Panc1 (cell line): ENCODE results near the gene MAPK1IP1L. TPM values are rescaled to one million over a fixed set of nuclear protein-coding genes. Genes with fewer than 3 reads are reported as not detected.
A peak's percentile ranks its signal among the peaks of the same experiment; 100 is the strongest.

ENCODE experiments used
- ATAC-seq: fragments of 200-7000 bp; cut with Tn5 transposase; 2 replicates; pipeline ENCODE4 v1.9.1; 2020; ENCODE audit warnings: mild to moderate bottlenecking, moderate library complexity
- BruUV-seq: library from RNA; stranded (reverse); fragments of 400-500 nt; replicated peaks from 2 replicates; lab custom pipeline; 2021; lab: Mats Ljungman, UMichigan
- CTCF ChIA-PET: fragments of 300-600 bp; sonication (Branson Sonifier 250); formaldehyde crosslinking; loops from one replicate; lab custom pipeline; 2022; ENCODE audit warnings: antibody characterized with exemption; lab: Charles Lee
- POLR2A ChIA-PET: fragments of 300-600 bp; sonication (Branson Sonifier 250); formaldehyde crosslinking; loops from one replicate; lab custom pipeline; 2022; ENCODE audit warnings: antibody characterized with exemption; lab: Charles Lee
- DNase-seq: peaks from one replicate; pipeline ENCODE4 v3.0.0-alpha.2; 2010; ENCODE audit warnings: low read depth, low spot score
- H3K27ac ChIP-seq: 2 replicates; pipeline ENCODE4 v1.5.1; 2011; ENCODE audit warnings: mild to moderate bottlenecking, low read length, inconsistent platforms
- H3K27me3 ChIP-seq: fragments of 200-500 bp; sonication (Bioruptor generic); 2 replicates; pipeline ENCODE4 v1.6.0; 2014; ENCODE audit warnings: low read length, inconsistent platforms; ENCODE audit not compliant: control insufficient read depth, insufficient read depth
- H3K36me3 ChIP-seq: fragments of 200-500 bp; sonication (Bioruptor generic); 2 replicates; pipeline ENCODE4 v1.5.1; 2014; ENCODE audit warnings: inconsistent platforms, mild to moderate bottlenecking, low read length, moderate library complexity; ENCODE audit not compliant: control insufficient read depth, insufficient read depth
- H3K4me1 ChIP-seq: 2 replicates; pipeline ENCODE4 v1.5.1; 2011; ENCODE audit warnings: inconsistent platforms, mild to moderate bottlenecking, low read length, moderate library complexity; ENCODE audit not compliant: control insufficient read depth, insufficient read depth
- H3K4me3 ChIP-seq, 2 experiments: 2 replicates each; pipeline ENCODE4 v1.5.1; 2011 to 2012; ENCODE audit warnings: low read depth in 2 of 2, low read length in 2 of 2, mild to moderate bottlenecking in 2 of 2, inconsistent platforms in 1 of 2, moderate library complexity in 1 of 2
- H3K9me3 ChIP-seq: fragments of 200-500 bp; sonication (Bioruptor generic); 2 replicates; pipeline ENCODE4 v1.5.1; 2014; ENCODE audit warnings: low read depth, mild to moderate bottlenecking, inconsistent platforms, low read length, moderate library complexity; ENCODE audit not compliant: control insufficient read depth, insufficient read depth
- CTCF ChIP-seq: fragments of 450-650 bp; IDR thresholded peaks from 2 replicates; pipeline ENCODE4 v1.5.1; 2017; ENCODE audit warnings: mild to moderate bottlenecking
- POLR2AphosphoS5 ChIP-seq: IDR thresholded peaks from 2 replicates; pipeline ENCODE4 v1.6.1; 2012; ENCODE audit warnings: mild to moderate bottlenecking, low read depth, low read length, moderate library complexity
- REST ChIP-seq, 2 experiments: IDR thresholded peaks; 2 replicates each; pipeline ENCODE4 v1.6.1; 2011 to 2012; ENCODE audit warnings: low read depth in 2 of 2, control low read depth in 1 of 2, low read length in 1 of 2, mild to moderate bottlenecking in 1 of 2, moderate library complexity in 1 of 2; ENCODE audit not compliant: insufficient read depth in 1 of 2
- SIN3A ChIP-seq: IDR thresholded peaks from 2 replicates; pipeline ENCODE4 v1.6.1; 2012; ENCODE audit warnings: low read depth, mild to moderate bottlenecking, low read length, moderate library complexity, borderline replicate concordance; ENCODE audit not compliant: insufficient read depth
- TCF7L2 ChIP-seq: IDR thresholded peaks from 2 replicates; pipeline ENCODE4 v1.6.1; 2011; ENCODE audit warnings: mild to moderate bottlenecking, low read depth, low read length, inconsistent platforms
- in situ Hi-C: cut with HindIII; loops from 2 replicates; pipeline ENCODE4 v1.10.0; 2016; ENCODE audit warnings: low sequenced_read_pairs, low pct_unique_long_range_greater_than_20kb
- intact Hi-C: fragments of 100-400 bp; cut with micrococcal nuclease; formaldehyde crosslinking; loops from one replicate; pipeline ENCODE4 v1.10.0; 2022; ENCODE audit not compliant: unreplicated experiment
- total RNA-seq: library from RNA; stranded (reverse); gene quantifications from one replicate; pipeline ENCODE4 v1.2.1, GENCODE V29; 2021; ENCODE audit not compliant: unreplicated experiment

Gene MAPK1IP1L
- total RNA-seq, 1 experiment from 2014 or later: 79.4 TPM

- POLR2A ChIA-PET: no interaction called here
- peaks cover 10% of the 10 kb centered on the region for H3K36me3 ChIP-seq
- intact Hi-C loops (no loop called here), in situ Hi-C loops (no loop called here)
- no peak overlapping the region for H3K4me3 ChIP-seq
- H3K9me3 ChIP-seq: no peaks in the 10 kb centered on the region
- H3K27me3 ChIP-seq: no peaks in the 10 kb centered on the region
- no TSS peak for BruUV-seq
- no peak for ATAC-seq
- no peak for DNase-seq
- no peak for TF ChIP-seq POLR2AphosphoS5
- TF ChIP-seq SIN3A: no peak
- no peak for TF ChIP-seq CTCF
- no peak for TF ChIP-seq TCF7L2
- TF ChIP-seq REST (IDR thresholded peaks at IDR 0.05; ENCODE audit: insufficient read depth in 1 of 2, low read depth in 2 of 2, low read length in 1 of 2): no peak
- no peak overlapping the region for H3K27ac ChIP-seq
- CTCF ChIA-PET: no interaction called here
- H3K4me1 ChIP-seq: no peaks in the 10 kb centered on the region
These were observed 12.7 kb upstream of the MAPK1IP1L start for GRCh38 chr14:55038708-55039107.

GRCh38 chr14:55043528-55043927 is 7.9 kb upstream of the MAPK1IP1L start:
- Histone ChIP-seq H3K4me1 (no peaks in the 10 kb centered on the region), H3K9me3 (no peaks in the 10 kb centered on the region), H3K27ac (no peak overlapping the region), H3K36me3 (peaks cover 15% of the 10 kb centered on the region), H3K27me3 (no peaks in the 10 kb centered on the region), H3K4me3 (no peak overlapping the region)
- ChIA-PET POLR2A (no interaction called here), CTCF (no interaction called here)
- DNase-seq (no peak), ATAC-seq (no peak)
- TF ChIP-seq SIN3A: no peak
- TF ChIP-seq REST (IDR thresholded peaks at IDR 0.05; ENCODE audit: insufficient read depth in 1 of 2, low read depth in 2 of 2, low read length in 1 of 2): no peak
- no peak for TF ChIP-seq CTCF
- TF ChIP-seq TCF7L2: no peak
- no peak for TF ChIP-seq POLR2AphosphoS5
- intact Hi-C loops (no loop called here), in situ Hi-C loops (no loop called here)
- BruUV-seq: TSS peak; percentile 29
